Measurements from ENCODE around the gene ARHGAP44. TPM values are rescaled to one million over a fixed set of nuclear protein-coding genes. Genes with fewer than 3 reads are reported as not detected.

Gene ARHGAP44
- total and polyA plus RNA-seq, 4 donors, result 12.1 to 37.5 (median 20.2) TPM

DNA sequence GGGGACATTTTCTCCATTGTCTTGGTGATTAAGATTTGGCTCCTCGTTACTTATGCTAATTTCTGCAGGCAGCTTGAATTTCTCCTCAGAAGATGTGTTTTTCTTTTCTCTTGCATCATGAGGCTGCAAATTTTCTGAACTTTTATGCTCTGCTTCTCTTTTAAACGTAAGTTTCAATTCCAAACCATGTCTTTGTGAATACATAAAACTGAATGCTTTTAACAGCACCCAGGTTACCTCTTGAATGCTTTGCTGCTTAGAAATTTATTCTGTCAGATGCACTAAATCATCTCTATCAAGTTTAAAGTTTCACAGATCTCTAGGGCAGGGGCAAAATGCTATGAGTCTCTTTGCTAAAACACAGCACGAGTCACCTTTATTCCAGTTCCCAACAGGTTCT is 19.4 kb downstream of the ARHGAP44 start:
- Histone ChIP-seq H3K36me3 (ENCODE audit: control insufficient read depth in 4 of 4, insufficient read depth in 4 of 4, low read length in 4 of 4) (no peaks in the 10 kb centered on the region), H3K4me1 (ENCODE audit: control insufficient read depth in 5 of 5, insufficient read depth in 5 of 5, low read length in 5 of 5) (no peaks in the 10 kb centered on the region), H3K27me3 (ENCODE audit: control insufficient read depth in 3 of 3, insufficient read depth in 3 of 3, low read length in 2 of 3) (no peaks in the 10 kb centered on the region), H3K27ac (ENCODE audit: low read depth in 1 of 2, low read length in 1 of 2) (no peak overlapping the region), H3K9me3 (ENCODE audit: control insufficient read depth in 4 of 4, insufficient read depth in 3 of 4, low read length in 3 of 4) (peaks cover 0 to 9% (median 2%) of the 10 kb centered on the region in 4 donors), H3K9ac (ENCODE audit: insufficient read depth in 1 of 2, low read length in 2 of 2) (no peak overlapping the region), H3K4me3 (no peak overlapping the region)
- no peak for ATAC-seq (ENCODE audit: insufficient read depth, low FRiP score)
- no peak for DNase-seq
- TF ChIP-seq, protein P1, sequence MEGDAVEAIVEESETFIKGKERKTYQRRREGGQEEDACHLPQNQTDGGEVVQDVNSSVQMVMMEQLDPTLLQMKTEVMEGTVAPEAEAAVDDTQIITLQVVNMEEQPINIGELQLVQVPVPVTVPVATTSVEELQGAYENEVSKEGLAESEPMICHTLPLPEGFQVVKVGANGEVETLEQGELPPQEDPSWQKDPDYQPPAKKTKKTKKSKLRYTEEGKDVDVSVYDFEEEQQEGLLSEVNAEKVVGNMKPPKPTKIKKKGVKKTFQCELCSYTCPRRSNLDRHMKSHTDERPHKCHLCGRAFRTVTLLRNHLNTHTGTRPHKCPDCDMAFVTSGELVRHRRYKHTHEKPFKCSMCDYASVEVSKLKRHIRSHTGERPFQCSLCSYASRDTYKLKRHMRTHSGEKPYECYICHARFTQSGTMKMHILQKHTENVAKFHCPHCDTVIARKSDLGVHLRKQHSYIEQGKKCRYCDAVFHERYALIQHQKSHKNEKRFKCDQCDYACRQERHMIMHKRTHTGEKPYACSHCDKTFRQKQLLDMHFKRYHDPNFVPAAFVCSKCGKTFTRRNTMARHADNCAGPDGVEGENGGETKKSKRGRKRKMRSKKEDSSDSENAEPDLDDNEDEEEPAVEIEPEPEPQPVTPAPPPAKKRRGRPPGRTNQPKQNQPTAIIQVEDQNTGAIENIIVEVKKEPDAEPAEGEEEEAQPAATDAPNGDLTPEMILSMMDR (IDR thresholded peaks at IDR 0.05; ENCODE audit: control extremely low read depth, extremely low read depth), result no peak
- WGBS, 2 donors, result 84 to 88% methylated on average over 3 of the region's 3 CpGs

DNA sequence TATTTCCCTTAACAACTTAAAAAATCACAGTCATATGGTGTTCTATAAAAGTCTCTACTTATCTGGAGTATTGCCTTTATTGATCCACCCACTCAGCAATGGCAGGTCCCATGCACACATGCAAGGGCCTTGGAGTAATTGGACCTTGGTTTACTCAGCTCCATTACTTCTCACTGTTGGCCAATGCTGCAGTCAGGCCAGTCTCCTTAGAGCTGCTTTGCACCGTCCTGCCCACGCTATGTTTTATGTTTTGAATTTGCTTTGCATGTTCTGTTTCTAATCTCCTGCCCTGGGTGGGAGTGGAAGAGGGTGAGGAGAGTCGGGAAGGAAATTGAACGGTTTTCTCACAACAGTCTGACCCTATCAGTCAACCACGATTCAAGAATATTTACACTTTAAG is 23.6 kb downstream of the ARHGAP44 start:
- DNase-seq (no peak), ATAC-seq (ENCODE audit: insufficient read depth, low FRiP score) (no peak)
- TF ChIP-seq, protein P1 (IDR thresholded peaks at IDR 0.05; ENCODE audit: control extremely low read depth, extremely low read depth), result no peak
- Histone ChIP-seq H3K36me3 (ENCODE audit: control insufficient read depth in 4 of 4, insufficient read depth in 4 of 4, low read length in 4 of 4) (no peaks in the 10 kb centered on the region), H3K4me3 (no peak overlapping the region), H3K9ac (ENCODE audit: insufficient read depth in 1 of 2, low read length in 2 of 2) (no peak overlapping the region), H3K27me3 (ENCODE audit: control insufficient read depth in 3 of 3, insufficient read depth in 3 of 3, low read length in 2 of 3) (no peaks in the 10 kb centered on the region), H3K9me3 (ENCODE audit: control insufficient read depth in 4 of 4, insufficient read depth in 3 of 4, low read length in 3 of 4) (peaks cover 0 to 8% (median 2%) of the 10 kb centered on the region in 4 donors), H3K4me1 (ENCODE audit: control insufficient read depth in 5 of 5, insufficient read depth in 5 of 5, low read length in 5 of 5) (no peaks in the 10 kb centered on the region), H3K27ac (ENCODE audit: low read depth in 1 of 2, low read length in 1 of 2) (no peak overlapping the region)
- 43 to 72% methylated on average over 5 of the region's 5 CpGs for WGBS, 2 donors

DNA sequence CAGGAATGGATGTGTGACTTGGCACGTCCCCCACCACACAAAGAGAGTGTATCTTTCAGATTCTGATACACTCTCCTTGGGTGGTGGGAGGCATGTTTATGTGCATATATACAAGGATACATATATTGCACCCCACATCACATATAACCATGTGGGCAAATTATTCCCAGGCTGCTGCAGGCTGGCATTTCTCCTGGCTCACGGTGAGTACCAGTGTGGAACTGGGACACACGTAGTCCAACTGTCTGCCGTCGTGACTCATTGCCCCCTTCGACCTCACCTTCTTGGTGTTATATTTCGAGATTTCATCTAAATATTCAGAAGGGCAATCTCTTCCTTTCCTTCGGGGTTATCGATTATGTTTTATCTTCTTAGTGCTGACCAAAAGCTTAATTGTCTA is 24.4 kb downstream of the ARHGAP44 start:
- no peak for ATAC-seq (ENCODE audit: insufficient read depth, low FRiP score)
- Histone ChIP-seq H3K9me3 (ENCODE audit: control insufficient read depth in 4 of 4, insufficient read depth in 3 of 4, low read length in 3 of 4) (peaks cover 0 to 3% (median 0%) of the 10 kb centered on the region in 4 donors), H3K4me3 (no peak overlapping the region), H3K27me3 (ENCODE audit: control insufficient read depth in 3 of 3, insufficient read depth in 3 of 3, low read length in 2 of 3) (no peaks in the 10 kb centered on the region), H3K4me1 (ENCODE audit: control insufficient read depth in 5 of 5, insufficient read depth in 5 of 5, low read length in 5 of 5) (no peaks in the 10 kb centered on the region), H3K27ac (ENCODE audit: low read depth in 1 of 2, low read length in 1 of 2) (no peak overlapping the region), H3K9ac (ENCODE audit: insufficient read depth in 1 of 2, low read length in 2 of 2) (no peak overlapping the region), H3K36me3 (ENCODE audit: control insufficient read depth in 4 of 4, insufficient read depth in 4 of 4, low read length in 4 of 4) (no peaks in the 10 kb centered on the region)
- no peak for DNase-seq
- WGBS, 2 donors, result 84 to 94% methylated on average over 9 of the region's 9 CpGs
- TF ChIP-seq, protein P1 (IDR thresholded peaks at IDR 0.05; ENCODE audit: control extremely low read depth, extremely low read depth), result no peak

DNA sequence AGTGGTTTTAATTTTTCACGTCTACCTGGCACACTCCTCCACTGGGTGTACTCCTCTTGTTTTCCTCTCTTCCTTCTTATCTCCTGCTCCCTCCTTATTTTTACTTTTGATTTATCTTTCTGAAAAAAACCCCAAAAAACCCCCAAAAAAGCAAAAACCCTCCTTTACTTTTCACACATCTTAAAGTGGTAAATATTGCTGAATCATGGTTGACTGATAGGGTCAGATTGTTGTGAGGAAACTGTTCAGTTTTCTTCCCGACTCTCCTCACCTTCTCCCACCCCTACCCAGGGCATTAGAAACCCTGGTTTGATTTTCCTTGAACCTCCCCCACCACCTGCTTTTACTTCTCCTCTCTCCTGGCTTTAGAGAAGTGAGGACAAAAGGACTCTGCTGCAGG is 25.4 kb downstream of the ARHGAP44 start:
- H3K4me3 ChIP-seq, result no peak overlapping the region
- whole genome bisulfite sequencing, 2 donors, result 66 to 71% methylated on average over 2 of the region's 2 CpGs
- no peaks in the 10 kb centered on the region for H3K4me1 ChIP-seq (ENCODE audit: control insufficient read depth in 5 of 5, insufficient read depth in 5 of 5, low read length in 5 of 5)
- no peaks in the 10 kb centered on the region for H3K36me3 ChIP-seq (ENCODE audit: control insufficient read depth in 4 of 4, insufficient read depth in 4 of 4, low read length in 4 of 4)
- ATAC-seq (ENCODE audit: insufficient read depth, low FRiP score) (no peak), DNase-seq (no peak)
- peaks cover 0 to 3% (median 0%) of the 10 kb centered on the region in 4 donors for H3K9me3 ChIP-seq (ENCODE audit: control insufficient read depth in 4 of 4, insufficient read depth in 3 of 4, low read length in 3 of 4)
- no peak overlapping the region for H3K9ac ChIP-seq (ENCODE audit: insufficient read depth in 1 of 2, low read length in 2 of 2)
- no peak overlapping the region for H3K27ac ChIP-seq (ENCODE audit: low read depth in 1 of 2, low read length in 1 of 2)
- TF ChIP-seq, protein P1 (IDR thresholded peaks at IDR 0.05; ENCODE audit: control extremely low read depth, extremely low read depth), result no peak
- H3K27me3 ChIP-seq (ENCODE audit: control insufficient read depth in 3 of 3, insufficient read depth in 3 of 3, low read length in 2 of 3), result no peaks in the 10 kb centered on the region
